ENCODE measurements around the gene TNNC2. TPM values are rescaled to one million over a fixed set of nuclear protein-coding genes. Genes with fewer than 3 reads are reported as not detected.

Gene TNNC2
- total and polyA plus RNA-seq, 9 of the 15 experiments (the other 6 are each of a cell fraction or from before 2014, with no cell fraction given): not detected

- TF ChIP-seq ATF3 (IDR thresholded peaks at IDR 0.05) (peak; percentile 51; the same call in 1 of the 2 replicates), ATF3 (CRISPR knock-in tag; conservative IDR thresholded peaks at IDR 0.05) (no peak), HMG20A (CRISPR knock-in tag; conservative IDR thresholded peaks at IDR 0.05) (no peak), CBFA2T3 (IDR thresholded peaks at IDR 0.05) (peak; percentile 49; the same call in 1 of the 2 replicates), ESRRB (CRISPR knock-in tag; IDR thresholded peaks at IDR 0.05; ENCODE audit: borderline replicate concordance) (no peak), SMAD3 (CRISPR knock-in tag; conservative IDR thresholded peaks at IDR 0.05) (no peak), CREM (IDR thresholded peaks at IDR 0.05; ENCODE audit: low read depth) (no peak), RBM25 (IDR thresholded peaks at IDR 0.05; ENCODE audit: low read depth, low read length, severe bottlenecking) (no peak), MTF1 (CRISPR knock-in tag; IDR thresholded peaks at IDR 0.05; ENCODE audit: borderline replicate concordance) (no peak), CBFB (CRISPR knock-in tag; IDR thresholded peaks at IDR 0.05) (no peak), GATAD2B (IDR thresholded peaks at IDR 0.05; ENCODE audit: borderline replicate concordance) (no peak), CTBP1 (IDR thresholded peaks at IDR 0.05; ENCODE audit: borderline replicate concordance) (peak; percentile 68; the same call in 1 of the 2 replicates), ZNF583 (CRISPR knock-in tag; IDR thresholded peaks at IDR 0.05) (no peak), COPS2 (conservative IDR thresholded peaks at IDR 0.05) (no peak), MEF2D (tag; conservative IDR thresholded peaks at IDR 0.05; ENCODE audit: low read depth) (no peak), ZNF133 (CRISPR knock-in tag; IDR thresholded peaks at IDR 0.05) (no peak)
- TF ChIP-seq, protein P1, sequence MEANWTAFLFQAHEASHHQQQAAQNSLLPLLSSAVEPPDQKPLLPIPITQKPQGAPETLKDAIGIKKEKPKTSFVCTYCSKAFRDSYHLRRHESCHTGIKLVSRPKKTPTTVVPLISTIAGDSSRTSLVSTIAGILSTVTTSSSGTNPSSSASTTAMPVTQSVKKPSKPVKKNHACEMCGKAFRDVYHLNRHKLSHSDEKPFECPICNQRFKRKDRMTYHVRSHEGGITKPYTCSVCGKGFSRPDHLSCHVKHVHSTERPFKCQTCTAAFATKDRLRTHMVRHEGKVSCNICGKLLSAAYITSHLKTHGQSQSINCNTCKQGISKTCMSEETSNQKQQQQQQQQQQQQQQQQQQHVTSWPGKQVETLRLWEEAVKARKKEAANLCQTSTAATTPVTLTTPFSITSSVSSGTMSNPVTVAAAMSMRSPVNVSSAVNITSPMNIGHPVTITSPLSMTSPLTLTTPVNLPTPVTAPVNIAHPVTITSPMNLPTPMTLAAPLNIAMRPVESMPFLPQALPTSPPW (CRISPR knock-in tag; IDR thresholded peaks at IDR 0.05): peak; percentile 50; the same call in 1 of the 2 replicates
- TF ChIP-seq, protein P2, sequence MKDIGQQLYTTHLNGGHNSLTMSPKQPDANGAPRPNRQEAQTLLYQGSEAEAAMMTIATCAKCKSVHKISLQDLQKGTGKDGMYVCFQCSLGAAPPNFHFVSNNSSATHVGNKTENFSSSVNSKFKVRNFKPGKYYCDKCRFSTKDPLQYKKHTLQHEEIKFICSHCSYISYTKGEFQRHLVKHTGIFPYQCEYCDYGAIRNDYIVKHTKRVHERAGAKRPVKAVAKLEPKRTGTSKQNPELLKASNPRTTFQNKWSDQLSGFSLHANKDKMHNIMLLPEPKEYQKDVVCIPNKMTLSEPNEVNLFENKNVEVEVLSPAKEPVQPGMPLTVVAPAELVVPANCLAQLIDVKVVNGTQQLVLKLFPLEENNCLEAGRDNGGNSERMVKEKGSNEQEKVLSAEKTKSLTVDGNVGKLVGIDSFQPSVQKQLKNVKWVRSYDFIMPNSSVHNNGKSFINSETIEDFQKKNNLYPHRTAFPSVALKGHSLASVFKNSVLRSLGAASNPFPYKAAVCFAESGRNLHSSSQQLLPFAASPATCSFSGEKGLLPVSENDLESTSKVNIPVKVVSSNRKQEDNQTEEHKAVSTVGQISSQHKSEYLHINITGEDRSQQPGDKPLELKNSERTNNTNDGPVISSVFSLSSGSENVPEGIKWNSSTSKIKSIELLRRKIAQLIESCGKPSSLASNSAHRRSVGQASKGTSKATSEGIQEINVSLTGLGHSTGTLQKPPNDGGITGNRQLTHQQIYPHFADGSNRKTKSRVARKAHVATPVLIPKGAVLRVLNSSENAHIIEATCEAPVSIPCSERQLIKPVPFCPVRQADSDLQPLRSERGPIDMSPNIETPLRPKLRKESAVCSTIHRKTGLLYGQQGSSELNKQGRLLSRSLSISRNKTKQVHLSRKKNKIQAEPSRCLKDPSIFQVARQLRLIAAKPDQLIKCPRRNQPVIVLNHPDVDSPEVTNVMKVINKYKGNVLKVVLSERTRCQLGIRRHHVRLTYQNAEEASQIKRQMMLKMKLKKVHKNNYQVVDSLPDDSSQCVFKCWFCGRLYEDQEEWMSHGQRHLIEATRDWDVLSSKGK (CRISPR knock-in tag; IDR thresholded peaks at IDR 0.05): no peak
- TF ChIP-seq, protein P3, sequence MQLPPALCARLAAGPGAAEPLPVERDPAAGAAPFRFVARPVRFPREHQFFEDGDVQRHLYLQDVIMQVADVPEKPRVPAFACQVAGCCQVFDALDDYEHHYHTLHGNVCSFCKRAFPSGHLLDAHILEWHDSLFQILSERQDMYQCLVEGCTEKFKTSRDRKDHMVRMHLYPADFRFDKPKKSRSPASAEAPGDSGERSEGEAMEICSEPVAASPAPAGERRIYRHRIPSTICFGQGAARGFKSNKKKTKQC (CRISPR knock-in tag; IDR thresholded peaks at IDR 0.05): no peak
- TF ChIP-seq, protein P4, sequence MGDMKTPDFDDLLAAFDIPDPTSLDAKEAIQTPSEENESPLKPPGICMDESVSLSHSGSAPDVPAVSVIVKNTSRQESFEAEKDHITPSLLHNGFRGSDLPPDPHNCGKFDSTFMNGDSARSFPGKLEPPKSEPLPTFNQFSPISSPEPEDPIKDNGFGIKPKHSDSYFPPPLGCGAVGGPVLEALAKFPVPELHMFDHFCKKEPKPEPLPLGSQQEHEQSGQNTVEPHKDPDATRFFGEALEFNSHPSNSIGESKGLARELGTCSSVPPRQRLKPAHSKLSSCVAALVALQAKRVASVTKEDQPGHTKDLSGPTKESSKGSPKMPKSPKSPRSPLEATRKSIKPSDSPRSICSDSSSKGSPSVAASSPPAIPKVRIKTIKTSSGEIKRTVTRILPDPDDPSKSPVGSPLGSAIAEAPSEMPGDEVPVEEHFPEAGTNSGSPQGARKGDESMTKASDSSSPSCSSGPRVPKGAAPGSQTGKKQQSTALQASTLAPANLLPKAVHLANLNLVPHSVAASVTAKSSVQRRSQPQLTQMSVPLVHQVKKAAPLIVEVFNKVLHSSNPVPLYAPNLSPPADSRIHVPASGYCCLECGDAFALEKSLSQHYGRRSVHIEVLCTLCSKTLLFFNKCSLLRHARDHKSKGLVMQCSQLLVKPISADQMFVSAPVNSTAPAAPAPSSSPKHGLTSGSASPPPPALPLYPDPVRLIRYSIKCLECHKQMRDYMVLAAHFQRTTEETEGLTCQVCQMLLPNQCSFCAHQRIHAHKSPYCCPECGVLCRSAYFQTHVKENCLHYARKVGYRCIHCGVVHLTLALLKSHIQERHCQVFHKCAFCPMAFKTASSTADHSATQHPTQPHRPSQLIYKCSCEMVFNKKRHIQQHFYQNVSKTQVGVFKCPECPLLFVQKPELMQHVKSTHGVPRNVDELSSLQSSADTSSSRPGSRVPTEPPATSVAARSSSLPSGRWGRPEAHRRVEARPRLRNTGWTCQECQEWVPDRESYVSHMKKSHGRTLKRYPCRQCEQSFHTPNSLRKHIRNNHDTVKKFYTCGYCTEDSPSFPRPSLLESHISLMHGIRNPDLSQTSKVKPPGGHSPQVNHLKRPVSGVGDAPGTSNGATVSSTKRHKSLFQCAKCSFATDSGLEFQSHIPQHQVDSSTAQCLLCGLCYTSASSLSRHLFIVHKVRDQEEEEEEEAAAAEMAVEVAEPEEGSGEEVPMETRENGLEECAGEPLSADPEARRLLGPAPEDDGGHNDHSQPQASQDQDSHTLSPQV (IDR thresholded peaks at IDR 0.05): 0 out of 2 replicates have a peak, but pooled peaks have one; percentile 20
Observed at GRCh38 chr20:45835825-45836224, 8.7 kb upstream of the TNNC2 start (continued).

Data from K562 (cell line).